ENCODE results near the gene GLIPR1L1.
A peak's percentile ranks its signal among the peaks of the same experiment; 100 is the strongest.
"Not testable (repeated sequence)": the region's sequence is repeated elsewhere in the genome, so short reads cannot be mapped to it uniquely, and the experiment has no call there.

The GLIPR1L1 gene, protein sequence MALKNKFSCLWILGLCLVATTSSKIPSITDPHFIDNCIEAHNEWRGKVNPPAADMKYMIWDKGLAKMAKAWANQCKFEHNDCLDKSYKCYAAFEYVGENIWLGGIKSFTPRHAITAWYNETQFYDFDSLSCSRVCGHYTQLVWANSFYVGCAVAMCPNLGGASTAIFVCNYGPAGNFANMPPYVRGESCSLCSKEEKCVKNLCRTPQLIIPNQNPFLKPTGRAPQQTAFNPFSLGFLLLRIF

GRCh38 chr12:75334384-75335030 is at the start of gene GLIPR1L1:
Gene GLIPR1L1 (plus strand): TSS chr12:75334670. CDS start chr12:75334729, 59 bp downstream.
- DNase-seq, result peak; percentile 9

- DNase-seq, result no peak
Measured at GRCh38 chr12:75288860-75289259, 45.6 kb upstream of the GLIPR1L1 start.

DNA sequence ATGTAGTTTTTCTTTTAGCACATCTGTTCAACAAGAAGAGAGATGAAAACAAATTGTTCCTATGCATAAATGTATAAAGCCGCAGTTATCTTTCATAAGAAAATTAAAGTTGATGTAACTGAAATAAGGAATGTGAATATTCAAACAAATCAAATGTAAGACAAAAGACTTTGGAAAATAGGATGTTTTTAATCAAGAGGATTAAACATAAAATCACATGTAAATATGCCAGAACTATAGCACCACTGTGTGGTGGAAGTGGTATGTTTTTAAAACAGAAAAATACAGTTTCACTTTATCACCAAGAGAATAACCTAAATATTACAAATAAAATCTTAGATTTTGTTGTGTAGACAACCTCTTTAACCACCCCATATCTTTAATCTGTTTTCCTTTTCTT is 44.7 kb upstream of the GLIPR1L1 start:
- no peak for DNase-seq

- DNase-seq, result no peak
Measured at GRCh38 chr12:75291014-75291413, 43.5 kb upstream of the GLIPR1L1 start.

DNA sequence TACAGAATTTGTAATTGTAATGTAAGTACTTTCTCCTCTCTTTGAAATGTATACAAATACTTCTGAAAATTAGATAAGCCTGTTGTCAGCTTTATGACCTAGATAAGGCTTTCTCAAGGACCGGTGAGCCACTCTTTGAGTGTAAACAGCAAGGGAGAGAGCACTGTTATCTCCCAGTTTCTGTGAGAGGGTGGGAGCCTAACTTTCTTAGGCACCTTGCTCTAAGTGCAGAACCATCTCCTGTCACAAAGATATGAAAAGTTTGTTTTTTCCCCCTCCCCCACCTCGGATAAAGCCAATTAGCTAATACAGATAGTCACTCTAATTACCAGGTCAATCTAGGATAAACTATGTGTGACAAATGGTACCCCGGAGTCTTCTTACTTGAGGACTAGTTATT is 40.1 kb upstream of the GLIPR1L1 start:
- DNase-seq, result no peak

DNA sequence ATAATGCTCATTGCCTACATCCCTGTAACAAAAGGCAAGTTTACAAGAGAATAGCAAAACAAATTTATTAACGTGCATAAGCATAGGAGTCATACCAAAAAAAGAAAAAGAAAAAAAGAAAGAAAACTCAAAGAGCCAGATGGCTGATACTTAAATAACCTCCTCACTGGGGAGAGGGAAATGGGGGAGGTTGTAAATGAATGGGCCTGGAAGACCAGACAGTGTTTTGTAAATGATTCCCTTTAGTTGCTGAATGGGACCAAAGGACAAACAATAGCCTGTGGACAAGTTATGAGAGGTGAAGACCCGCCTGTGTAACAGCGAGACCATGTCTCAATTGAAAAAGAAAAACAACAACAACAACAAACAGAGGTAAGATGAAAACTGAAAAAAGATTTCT is 39.7 kb upstream of the GLIPR1L1 start:
- DNase-seq, result no peak

GRCh38 chr12:75302225-75302624 is 32.2 kb upstream of the GLIPR1L1 start:
- DNase-seq, result no peak

- no peak for DNase-seq
Measured at GRCh38 chr12:75302781-75303180, 31.7 kb upstream of the GLIPR1L1 start.

DNA sequence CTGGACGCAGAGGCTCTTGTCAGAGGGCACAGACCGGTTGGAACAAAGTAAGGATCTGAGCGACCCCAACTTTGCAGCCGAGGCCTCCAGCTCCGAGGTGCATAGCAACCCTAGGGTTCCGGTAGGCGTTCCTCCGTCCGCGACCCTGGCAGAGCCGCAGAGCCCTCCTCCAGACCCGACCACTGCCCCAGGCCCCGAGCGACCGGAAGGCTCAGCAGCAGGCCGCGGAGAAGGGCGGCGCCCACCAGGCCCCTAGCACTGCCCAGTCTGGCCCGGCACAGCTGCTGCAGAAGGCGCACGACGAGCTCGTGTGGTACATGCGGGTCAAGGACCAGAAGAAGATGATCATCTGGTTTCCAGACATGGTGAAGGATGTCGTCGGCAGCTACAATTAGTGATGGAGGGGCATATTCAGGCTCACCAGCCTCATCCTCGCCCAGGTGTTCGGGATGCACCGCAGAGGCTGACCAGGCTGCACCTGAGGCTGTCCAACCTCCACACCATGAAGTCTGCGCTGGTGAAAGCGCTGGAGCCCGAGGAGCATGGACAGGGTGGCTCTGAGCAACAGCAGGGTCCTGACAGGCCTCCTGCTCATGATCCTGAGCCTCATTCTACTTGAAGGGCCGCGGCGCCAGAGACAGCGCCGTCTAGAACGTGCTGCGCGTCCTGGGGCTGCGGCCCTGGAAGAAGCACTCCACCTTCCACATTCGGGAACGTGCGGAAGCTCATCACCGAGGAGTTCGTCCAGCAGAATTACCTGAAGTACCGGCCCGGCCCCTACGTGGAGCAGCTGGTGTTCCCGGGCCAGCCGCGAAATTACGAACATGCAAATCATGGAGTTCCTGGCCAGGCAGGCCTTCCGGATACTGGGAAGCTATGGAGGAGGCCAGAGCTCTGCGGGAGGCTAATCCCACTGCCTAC is 28.8 kb upstream of the GLIPR1L1 start:
- DNase-seq, result no peak

GRCh38 chr12:75308279-75308678 is 26.2 kb upstream of the GLIPR1L1 start:
- no peak for DNase-seq

DNA sequence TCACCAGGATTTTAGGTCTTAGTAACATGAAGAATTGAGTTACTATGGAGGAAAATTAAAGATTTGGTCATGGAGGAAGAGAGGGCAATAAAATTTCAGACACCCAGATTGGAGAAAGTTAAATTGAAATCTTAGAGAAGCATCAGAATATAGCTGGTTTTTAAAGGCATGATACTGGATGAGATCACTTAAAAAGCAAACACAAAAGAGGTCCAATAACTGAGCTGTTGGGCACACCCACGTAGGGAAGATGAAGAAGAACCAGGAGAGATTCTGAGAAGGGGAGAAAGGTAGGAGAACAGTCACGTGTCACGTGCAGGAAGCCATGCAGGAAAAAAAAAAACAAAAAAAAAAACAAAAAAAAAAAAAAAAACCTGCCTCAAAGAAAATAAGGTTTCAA is 23.1 kb upstream of the GLIPR1L1 start:
- DNase-seq, result no peak

DNA sequence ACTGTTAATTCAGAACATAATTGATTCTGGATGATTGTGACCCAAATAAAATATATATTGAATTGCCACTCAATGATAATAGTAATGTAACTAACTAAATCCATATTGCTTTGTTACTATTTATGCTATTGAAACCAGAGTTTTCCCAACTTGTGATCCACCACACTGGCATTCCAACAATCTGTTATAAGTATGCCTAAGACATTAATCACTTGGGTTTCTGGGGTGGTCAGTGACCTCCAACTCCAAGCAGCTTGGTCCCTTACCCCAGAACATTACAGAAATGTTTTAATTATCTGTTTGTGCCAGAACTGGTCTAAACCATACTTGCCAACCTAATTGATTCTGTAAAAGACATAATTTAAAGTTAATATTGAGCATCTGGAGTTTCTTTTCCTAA is 19.0 kb upstream of the GLIPR1L1 start:
- no peak for DNase-seq

DNA sequence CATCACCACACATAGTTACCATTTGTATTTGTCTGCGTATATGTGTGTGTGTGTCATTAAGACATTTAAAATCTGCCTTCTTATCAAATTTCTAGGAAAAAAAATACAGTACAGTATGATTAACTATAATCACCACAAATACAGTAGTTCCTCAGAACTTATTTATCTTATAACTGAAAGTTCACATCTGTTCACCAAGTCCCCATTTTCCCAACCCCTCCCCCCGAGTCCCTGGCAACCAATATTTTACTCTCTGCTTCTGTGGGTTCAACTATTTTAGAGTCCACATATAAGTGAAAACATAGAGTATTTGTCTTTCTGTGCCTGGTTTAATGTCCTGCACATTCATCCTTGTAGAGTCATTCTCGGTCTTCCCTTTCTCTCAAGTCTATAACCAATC is 16.7 kb upstream of the GLIPR1L1 start:
- no peak for DNase-seq

- no peak for DNase-seq
Measured at GRCh38 chr12:75322464-75322863, 12.0 kb upstream of the GLIPR1L1 start.

GRCh38 chr12:75323663-75324062 is 10.8 kb upstream of the GLIPR1L1 start:
- no peak for DNase-seq

- DNase-seq, result no peak
Measured at GRCh38 chr12:75327642-75328041, 6.8 kb upstream of the GLIPR1L1 start.

DNA sequence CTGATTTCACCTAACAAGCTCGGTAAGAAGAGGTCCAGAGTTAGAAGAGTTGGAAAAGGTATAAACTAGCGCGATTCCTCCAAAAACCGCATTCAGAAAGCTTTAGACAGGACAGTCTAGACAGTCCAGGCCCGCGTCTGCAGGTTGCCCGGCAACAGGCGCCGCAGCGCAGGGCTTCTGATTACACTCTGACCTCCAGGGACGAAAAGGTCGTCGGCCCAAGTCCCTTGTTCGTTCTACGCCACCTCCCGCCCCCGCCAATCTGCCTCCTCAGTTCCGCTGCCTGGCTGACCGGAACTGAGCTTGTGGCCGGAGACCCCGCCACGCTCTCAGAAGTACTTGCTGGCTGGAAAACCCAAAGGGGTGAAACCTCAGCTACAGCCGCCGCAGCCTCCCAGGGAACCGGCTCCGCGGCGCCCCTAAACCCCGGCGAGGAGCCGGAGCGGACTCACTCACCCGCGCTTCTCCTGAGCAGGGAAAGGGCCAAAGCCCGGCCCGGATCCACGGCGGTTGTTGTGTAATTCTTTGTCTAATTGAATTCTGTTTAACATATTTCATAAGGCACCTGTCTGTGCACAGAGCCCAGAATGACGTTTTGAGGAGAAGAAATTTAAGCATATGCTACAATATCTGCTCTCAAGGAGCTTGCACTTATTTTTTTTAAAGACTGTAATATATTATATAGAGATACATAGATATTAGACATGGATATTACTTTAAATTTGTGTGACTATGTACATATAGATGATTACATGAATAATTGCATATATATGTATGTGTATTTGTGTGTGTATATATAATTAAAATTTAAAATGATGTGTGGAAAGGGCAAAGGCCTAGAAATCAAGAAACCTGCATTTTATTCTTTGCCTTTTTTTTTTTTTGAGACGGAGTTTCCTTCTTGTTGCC is 4.3 kb upstream of the GLIPR1L1 start, which contains the start of gene CAPS2:
Gene CAPS2, minus strand, starts transcription at position 407 of the 909 bp plus-strand sequence. CDS start 3,826 bp downstream, outside the sequence.
- peak; percentile 88 for DNase-seq

DNA sequence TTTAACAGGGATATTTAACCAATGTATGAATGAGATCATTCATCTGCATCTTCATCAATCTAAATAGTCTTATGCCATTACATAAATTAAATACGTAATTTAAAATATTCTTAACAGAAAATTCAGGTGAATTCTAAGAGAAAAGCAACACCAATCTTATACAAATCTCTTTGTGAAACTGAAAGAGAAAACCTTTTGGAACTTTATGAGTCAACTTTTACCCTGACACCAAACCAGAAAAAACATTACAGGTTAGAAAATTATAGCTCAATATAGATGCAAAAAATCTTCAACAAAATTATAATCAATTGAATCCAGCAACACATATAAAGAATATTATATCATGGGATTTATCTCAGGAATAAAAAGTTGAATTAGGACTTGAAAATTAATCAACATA is 3.4 kb downstream of the GLIPR1L1 start:
- DNase-seq, result no peak

DNA sequence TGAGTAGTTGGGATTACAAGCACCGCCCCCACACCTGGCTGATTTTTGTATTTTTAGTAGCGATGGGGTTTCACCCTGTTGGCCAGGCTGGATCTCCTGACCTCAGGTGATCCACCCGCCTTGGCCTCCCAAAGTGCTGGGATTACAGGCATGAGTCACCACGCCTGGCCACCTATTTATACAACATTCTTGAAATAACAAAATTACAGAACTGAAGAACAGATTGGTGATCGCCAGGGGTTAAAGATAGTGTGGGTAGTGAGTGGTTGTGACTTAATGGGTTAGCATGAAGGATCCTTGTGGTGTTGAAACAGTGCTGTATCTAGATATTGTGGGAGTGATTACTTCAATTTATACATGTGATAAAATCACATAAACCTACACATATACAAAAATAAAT is 7.4 kb downstream of the GLIPR1L1 start:
- DNase-seq, result no peak

GRCh38 chr12:75345531-75345930 is 11.1 kb downstream of the GLIPR1L1 start:
- no peak for DNase-seq

DNA sequence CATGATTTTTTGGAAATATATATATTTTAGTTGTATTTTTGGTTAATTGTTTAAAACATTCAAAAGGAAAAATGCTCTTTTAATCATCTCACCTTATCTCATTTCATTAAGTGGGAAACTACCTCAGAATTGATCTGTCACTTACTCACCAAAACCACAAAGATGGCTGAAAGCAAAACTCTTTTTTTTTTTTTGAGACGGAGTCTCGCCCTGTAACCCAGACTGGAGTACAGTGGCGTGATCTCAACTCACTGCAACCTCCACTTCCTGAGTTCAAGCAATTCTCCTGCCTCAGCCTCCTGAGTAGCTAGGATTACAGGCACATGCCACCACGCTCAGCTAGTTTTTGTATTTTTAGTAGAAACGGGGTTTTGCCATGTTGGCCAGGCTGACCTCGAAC is 11.7 kb downstream of the GLIPR1L1 start:
- DNase-seq, result not testable (repeated sequence)

- DNase-seq, result no peak
Measured at GRCh38 chr12:75349946-75350345, 15.5 kb downstream of the GLIPR1L1 start.

- no peak for DNase-seq
Measured at GRCh38 chr12:75350413-75350812, 15.9 kb downstream of the GLIPR1L1 start.
